IMR-90 (cell line): Measurements from ENCODE around the gene TFAP2B. TPM values are rescaled to one million over a fixed set of nuclear protein-coding genes. Genes with fewer than 3 reads are reported as not detected.

Source experiments
- ATAC-seq: fragments of 200-7000 bp; cut with Tn5 transposase; 2 replicates; pipeline ENCODE4 v1.9.1; 2020; ENCODE audit warnings: low read depth, mild to moderate bottlenecking, moderate library complexity
- BruUV-seq: library from RNA; stranded (reverse); fragments of 400-500 nt; replicated peaks from 2 replicates; lab custom pipeline; 2021; lab: Mats Ljungman, UMichigan
- CTCF ChIA-PET: fragments of 300-600 bp; formaldehyde crosslinking; extraction: SDS; loops from one replicate; lab custom pipeline; 2021; ENCODE audit warnings: antibody characterized with exemption; lab: Yijun Ruan, JAX
- POLR2A ChIA-PET: fragments of 300-600 bp; sonication (Branson Sonifier 250); formaldehyde crosslinking; loops from one replicate; lab custom pipeline; 2022; ENCODE audit warnings: antibody characterized with exemption; ENCODE audit not compliant: unreplicated experiment; lab: Charles Lee
- DNase-seq: peaks from one replicate; pipeline ENCODE4 v3.0.0; 2013
- H2AFZ ChIP-seq: replicated peaks from 2 replicates; pipeline ENCODE3; 2013; ENCODE audit warnings: low read length, mild to moderate bottlenecking; ENCODE audit not compliant: poor library complexity
- H2AK5ac ChIP-seq: 2 replicates; pipeline ENCODE4 v1.6.1; 2013; ENCODE audit warnings: low read depth, low read length, inconsistent platforms
- H2AK9ac ChIP-seq: replicated peaks from 2 replicates; pipeline ENCODE3; 2013; ENCODE audit warnings: mild to moderate bottlenecking, low read depth, low read length, moderate library complexity; ENCODE audit not compliant: poor library complexity
- H2BK120ac ChIP-seq: 2 replicates; pipeline ENCODE4 v1.6.1; 2013; ENCODE audit warnings: low read depth, low read length, inconsistent platforms
- H2BK15ac ChIP-seq: 3 replicates; pipeline ENCODE4 v1.6.1; 2013; ENCODE audit warnings: low read depth, low read length, inconsistent platforms
- H2BK20ac ChIP-seq: 2 replicates; pipeline ENCODE4 v1.6.1; 2013; ENCODE audit warnings: low read depth, mild to moderate bottlenecking, inconsistent platforms, low read length, moderate library complexity
- H2BK5ac ChIP-seq: 2 replicates; pipeline ENCODE4 v1.6.1; 2013; ENCODE audit warnings: mild to moderate bottlenecking, low read depth, low read length, inconsistent platforms; ENCODE audit not compliant: poor library complexity, severe bottlenecking
- H3K14ac ChIP-seq: replicated peaks from 2 replicates; pipeline ENCODE4 v1.6.1; 2013; ENCODE audit warnings: low read depth, low read length, inconsistent platforms
- H3K18ac ChIP-seq: 2 replicates; pipeline ENCODE4 v1.6.1; 2013; ENCODE audit warnings: low read depth, low read length, control low read depth
- H3K23ac ChIP-seq: 2 replicates; pipeline ENCODE4 v1.6.1; 2013; ENCODE audit warnings: low read depth, low read length, inconsistent platforms
- H3K27ac ChIP-seq: 2 replicates; pipeline ENCODE4 v1.5.1; 2013; ENCODE audit warnings: mild to moderate bottlenecking, control low read depth, low read length; ENCODE audit not compliant: insufficient read depth
- H3K27me3 ChIP-seq: 2 replicates; pipeline ENCODE4 v1.6.1; 2013; ENCODE audit warnings: low read length; ENCODE audit not compliant: control insufficient read depth, insufficient read depth
- H3K36me3 ChIP-seq: 2 replicates; pipeline ENCODE4 v1.6.1; 2013; ENCODE audit warnings: low read length, mixed read lengths; ENCODE audit not compliant: control insufficient read depth, insufficient read depth
- H3K4ac ChIP-seq: 2 replicates; pipeline ENCODE4 v1.6.1; 2013; ENCODE audit warnings: low read depth, low read length, inconsistent platforms
- H3K4me1 ChIP-seq: 2 replicates; pipeline ENCODE4 v1.6.1; 2013; ENCODE audit warnings: low read length, mixed read lengths; ENCODE audit not compliant: control insufficient read depth, insufficient read depth
- H3K4me2 ChIP-seq: 2 replicates; pipeline ENCODE4 v1.6.1; 2013; ENCODE audit warnings: low read depth, mild to moderate bottlenecking, control low read depth, low read length, moderate library complexity
- H3K4me3 ChIP-seq: 2 replicates; pipeline ENCODE4 v1.5.1; 2013; ENCODE audit warnings: low read depth, mild to moderate bottlenecking, control low read depth, low read length, moderate library complexity; ENCODE audit not compliant: insufficient read depth
- H3K56ac ChIP-seq: 2 replicates; pipeline ENCODE4 v1.6.1; 2013; ENCODE audit warnings: low read length, inconsistent platforms; ENCODE audit not compliant: insufficient read depth; ENCODE audit errors: extremely low read depth
- H3K79me1 ChIP-seq, 2 experiments: 2 replicates each; pipeline ENCODE4 v1.6.1; 2013; ENCODE audit warnings: low read length in 2 of 2, inconsistent platforms in 1 of 2, low read depth in 1 of 2
- H3K9ac ChIP-seq: 2 replicates; pipeline ENCODE4 v1.6.1; 2013; ENCODE audit warnings: low read depth, low read length, control low read depth
- H3K9me1 ChIP-seq: 2 replicates; pipeline ENCODE4 v1.6.1; 2013; ENCODE audit warnings: low read length, inconsistent platforms; ENCODE audit not compliant: insufficient read depth
- H3K9me3 ChIP-seq: 2 replicates; pipeline ENCODE4 v1.6.1; 2013; ENCODE audit warnings: low read length; ENCODE audit not compliant: control insufficient read depth, insufficient read depth
- H4K20me1 ChIP-seq: 2 replicates; pipeline ENCODE4 v1.6.1; 2013; ENCODE audit warnings: low read length, inconsistent platforms; ENCODE audit not compliant: insufficient read depth
- H4K5ac ChIP-seq: 2 replicates; pipeline ENCODE4 v1.6.1; 2013; ENCODE audit warnings: mild to moderate bottlenecking, low read depth, low read length, control low read depth
- H4K8ac ChIP-seq, 2 experiments: 2 replicates each; pipeline ENCODE4 v1.6.1; 2013; ENCODE audit warnings: low read depth in 2 of 2, low read length in 2 of 2, control low read depth in 1 of 2, inconsistent platforms in 1 of 2
- H4K91ac ChIP-seq: 2 replicates; pipeline ENCODE4 v1.6.1; 2013; ENCODE audit warnings: low read depth, low read length, inconsistent platforms; ENCODE audit not compliant: insufficient read depth
- MAFK ChIP-seq: IDR thresholded peaks from 2 replicates; pipeline ENCODE4 v1.6.1; 2012; ENCODE audit warnings: low read depth, low read length, improper control_type of control experiment
- MAZ ChIP-seq: IDR thresholded peaks from 2 replicates; pipeline ENCODE4 v1.6.1; 2012; ENCODE audit warnings: low read depth, mild to moderate bottlenecking, low read length, improper control_type of control experiment, moderate library complexity, borderline replicate concordance
- NFE2L2 ChIP-seq: fragments of 150-350 bp; IDR thresholded peaks from 2 replicates; pipeline ENCODE4 v1.6.1; 2016; ENCODE audit warnings: low read depth, mild to moderate bottlenecking, low read length
- dilution Hi-C: fragments of 300-500 bp; cut with HindIII; formaldehyde crosslinking; loops from one replicate; pipeline ENCODE4 v1.14.3; 2018; ENCODE audit warnings: low sequenced_read_pairs; ENCODE audit not compliant: unreplicated experiment
- in situ Hi-C: fragments of 300-500 bp; cut with MboI; formaldehyde crosslinking; loops from 3 replicates; pipeline ENCODE4 v1.14.3; 2019; ENCODE audit warnings: low sequenced_read_pairs, inconsistent platforms, mixed read lengths
- intact Hi-C: fragments of 100-400 bp; cut with micrococcal nuclease; formaldehyde crosslinking; loops from 2 replicates; pipeline ENCODE4 v1.10.0; 2022
- polyA plus RNA-seq, 3 experiments: library from polyadenylated mRNA; depleted of rRNA; stranded (reverse); fragments of >200 nt; gene quantifications; 2 replicates each; pipeline ENCODE4 v1.2.3, GENCODE V29; 2012; ENCODE audit warnings: low replicate concordance in 1 of 3
- total RNA-seq: library from RNA; depleted of rRNA; stranded (reverse); fragments of >200 nt; gene quantifications from 2 replicates; pipeline ENCODE4 v1.2.3, GENCODE V29; 2012; rRNA removed

Gene TFAP2B
- total and polyA plus RNA-seq, 2 of the 4 experiments (the other 2 are of a cell fraction), result not detected

DNA sequence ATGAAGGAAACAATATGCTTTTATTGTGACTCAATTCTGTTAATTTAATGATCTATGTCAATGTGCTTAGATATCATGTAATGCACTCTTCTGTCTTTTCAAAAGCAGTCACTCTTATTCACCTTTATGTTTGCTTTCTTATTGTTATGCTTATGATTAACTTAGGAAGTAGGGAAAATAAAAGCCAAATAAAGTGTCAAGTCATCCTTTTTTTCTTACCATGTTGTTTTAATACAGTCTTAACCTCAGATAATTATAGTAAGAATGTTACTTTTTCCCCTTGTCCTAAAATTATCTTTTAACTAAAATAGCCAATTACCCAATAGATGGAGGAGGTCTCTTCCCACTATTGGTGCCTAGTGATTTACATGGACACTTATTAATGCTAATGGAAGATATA is 72.6 kb downstream of the TFAP2B start:
- Histone ChIP-seq H4K8ac (no peak overlapping the region), H2AFZ (no peak overlapping the region), H4K91ac (no peak overlapping the region), H3K4me2 (no peak overlapping the region), H3K4me1 (no peaks in the 10 kb centered on the region), H3K36me3 (no peaks in the 10 kb centered on the region), H2AK9ac (no peak overlapping the region), H3K27me3 (no peaks in the 10 kb centered on the region), H4K20me1 (no peaks in the 10 kb centered on the region), H3K14ac (no peak overlapping the region), H3K79me1 (no peaks in the 10 kb centered on the region), H3K9ac (no peak overlapping the region), H3K27ac (no peak overlapping the region), H3K4ac (no peak overlapping the region), H2AK5ac (no peak overlapping the region), H2BK20ac (no peak overlapping the region), H3K18ac (no peak overlapping the region), H3K9me3 (no peaks in the 10 kb centered on the region), H3K23ac (no peak overlapping the region), H3K9me1 (no peaks in the 10 kb centered on the region), H2BK120ac (no peak overlapping the region), H3K56ac (no peak overlapping the region), H2BK5ac (no peak overlapping the region), H2BK15ac (no peak overlapping the region), H4K5ac (no peak overlapping the region), H3K4me3 (no peak overlapping the region)
- intact Hi-C loops (no loop called here), dilution Hi-C loops (no loop called here), in situ Hi-C loops (no loop called here)
- CTCF ChIA-PET, result no interaction called here
- POLR2A ChIA-PET, result no interaction called here
- peak; percentile 60 for TF ChIP-seq MAFK
- TF ChIP-seq MAZ, result no peak
- peak; percentile 69 for TF ChIP-seq NFE2L2
- no TSS peak for BruUV-seq
- no peak for DNase-seq
- no peak for ATAC-seq

Other genes starting within 250 kb of the TFAP2B start
- gene TFAP2D, start 105.3 kb upstream of the TFAP2B start, total RNA-seq, result not detected in 2 replicates
- not detected in 2 replicates for gene TFAP2D, start 105.3 kb upstream of the TFAP2B start, polyA plus RNA-seq (2012; rRNA removed)